Esophagus squamous epithelium (tissue), 4 donors: ENCODE data around the gene PSME2.

Source experiments
- CTCF ChIP-seq, 6 experiments: fragments of 450-650 bp in 4 of 6; fragments of 200-600 bp in 2 of 6; sonication (generic) in 2 of 6; IDR thresholded peaks; one replicate each; pipeline ENCODE4 v1.5.1; 2016 to 2019; ENCODE audit warnings: antibody characterized with exemption in 6 of 6, mild to moderate bottlenecking in 4 of 6, moderate library complexity in 4 of 6
- POLR2A ChIP-seq, 4 donors: fragments of 450-650 bp; IDR thresholded peaks; one replicate each; pipeline ENCODE4 v1.6.1; 2017; ENCODE audit warnings: antibody characterized with exemption in 4 of 4, mild to moderate bottlenecking in 4 of 4, moderate library complexity in 3 of 4

- TF ChIP-seq POLR2A (IDR thresholded peaks at IDR 0.05) (peak in 3 of 4 donors; percentile 27 to 91 (median 67)), CTCF (IDR thresholded peaks at IDR 0.05) (peak; percentile 27 to 90 (median 80))
These were observed 5.1 kb downstream of the PSME2 start, which contains the start of gene EMC9 for GRCh38 chr14:24141097-24141880.
